Neural cell (in vitro differentiated cells): Measurements from ENCODE around the gene SDSL. TPM values are rescaled to one million over a fixed set of nuclear protein-coding genes. Genes with fewer than 3 reads are reported as not detected.

ENCODE experiments used
- H2AFZ ChIP-seq: fragments of 200-600, 300-800 bp; sonication (generic), shearing (Covaris generic); 2 replicates; pipeline ENCODE4 v1.6.0; 2014; ENCODE audit warnings: low read depth, mild to moderate bottlenecking, antibody characterized with exemption, low read length, moderate library complexity
- H3F3A ChIP-seq: fragments of 200-600 bp; shearing (Covaris generic); 2 replicates; pipeline ENCODE4 v1.6.1; 2016; ENCODE audit warnings: mild to moderate bottlenecking, moderate library complexity, mixed read lengths, antibody characterized with exemption, low read length; ENCODE audit not compliant: insufficient read depth, poor library complexity, severe bottlenecking
- H3K27ac ChIP-seq: fragments of 200-600, 300-800 bp; sonication (generic), shearing (Covaris generic); 2 replicates; pipeline ENCODE4 v1.5.1; 2014; ENCODE audit warnings: mild to moderate bottlenecking, low read length, moderate library complexity
- H3K27me3 ChIP-seq: fragments of 300-800, 200-600 bp; sonication (generic), shearing (Covaris generic); 2 replicates; pipeline ENCODE4 v1.6.0; 2014; ENCODE audit warnings: mild to moderate bottlenecking, low read depth, low read length, moderate library complexity; ENCODE audit not compliant: insufficient read depth
- H3K36me3 ChIP-seq: fragments of 300-800, 200-600 bp; sonication (generic), shearing (Covaris generic); 2 replicates; pipeline ENCODE4 v1.5.1; 2014; ENCODE audit warnings: mild to moderate bottlenecking, antibody characterized with exemption, low read length, moderate library complexity; ENCODE audit not compliant: insufficient read depth
- H3K4me2 ChIP-seq: fragments of 300-800, 200-600 bp; sonication (generic), shearing (Covaris generic); 2 replicates; pipeline ENCODE4 v1.6.0; 2014; ENCODE audit warnings: mild to moderate bottlenecking, low read length
- H3K4me3 ChIP-seq: fragments of 300-800, 200-600 bp; sonication (generic), shearing (Covaris generic); 2 replicates; pipeline ENCODE4 v1.5.1; 2014; ENCODE audit warnings: mild to moderate bottlenecking, low read length, moderate library complexity
- H3K79me2 ChIP-seq: fragments of 200-600 bp; shearing (Covaris generic); replicated peaks from 2 replicates; pipeline ENCODE4 v1.6.0; 2014; ENCODE audit warnings: mild to moderate bottlenecking, low read length, moderate library complexity; ENCODE audit not compliant: insufficient read depth
- H3K9ac ChIP-seq: fragments of 300-800, 200-600 bp; sonication (generic), shearing (Covaris generic); 2 replicates; pipeline ENCODE4 v1.6.1; 2016; ENCODE audit warnings: mild to moderate bottlenecking, low read length, mixed read lengths
- H3K9me2 ChIP-seq: fragments of 200-600 bp; shearing (Covaris generic); 2 replicates; pipeline ENCODE4 v1.6.1; 2016; ENCODE audit warnings: mild to moderate bottlenecking, low read length, mixed read lengths; ENCODE audit not compliant: insufficient read depth
- H3K9me3 ChIP-seq: fragments of 200-600, 300-800 bp; sonication (generic), shearing (Covaris generic); 2 replicates; pipeline ENCODE4 v1.6.1; 2016; ENCODE audit warnings: mild to moderate bottlenecking, mixed run types, low read length, moderate library complexity, mixed read lengths
- H4K20me1 ChIP-seq: fragments of 200-600 bp; shearing (Covaris generic); 2 replicates; pipeline ENCODE4 v1.6.1; 2016; ENCODE audit warnings: mild to moderate bottlenecking, mixed run types; ENCODE audit not compliant: insufficient read depth
- CTCF ChIP-seq: fragments of 450-650 bp; IDR thresholded peaks from 2 replicates; pipeline ENCODE4 v1.5.1; 2014; ENCODE audit warnings: antibody characterized with exemption, mild to moderate bottlenecking, moderate library complexity; ENCODE audit not compliant: poor library complexity, severe bottlenecking
- EP300 ChIP-seq: fragments of 450-650 bp; conservative IDR thresholded peaks from 2 replicates; pipeline ENCODE4 v1.6.1; 2014; ENCODE audit warnings: antibody characterized with exemption, mild to moderate bottlenecking, moderate library complexity; ENCODE audit not compliant: poor library complexity, severe bottlenecking
- EZH2 ChIP-seq: fragments of 200-600, 300-800 bp; shearing (Covaris generic), sonication (generic); IDR thresholded peaks from 2 replicates; pipeline ENCODE4 v1.6.1; 2014; ENCODE audit warnings: antibody characterized with exemption, low read length, borderline replicate concordance, mild to moderate bottlenecking; ENCODE audit not compliant: insufficient read depth, poor library complexity, severe bottlenecking
- MXI1 ChIP-seq: fragments of 450-650 bp; conservative IDR thresholded peaks from 2 replicates; pipeline ENCODE4 v1.6.1; 2014; ENCODE audit warnings: antibody characterized with exemption, mild to moderate bottlenecking; ENCODE audit not compliant: poor library complexity, severe bottlenecking
- POLR2AphosphoS5 ChIP-seq: IDR thresholded peaks from 2 replicates; pipeline ENCODE4 v1.6.1; 2012
- RAD21 ChIP-seq: fragments of 450-650 bp; conservative IDR thresholded peaks from 2 replicates; pipeline ENCODE4 v1.6.1; 2014; ENCODE audit warnings: antibody characterized with exemption, mild to moderate bottlenecking, moderate library complexity
- REST ChIP-seq: IDR thresholded peaks from 2 replicates; pipeline ENCODE4 v1.6.1; 2012; ENCODE audit warnings: borderline replicate concordance
- SMC3 ChIP-seq: fragments of 450-650 bp; conservative IDR thresholded peaks from 2 replicates; pipeline ENCODE4 v1.6.1; 2014; ENCODE audit warnings: antibody characterized with exemption, mild to moderate bottlenecking, moderate library complexity; ENCODE audit not compliant: poor library complexity
- TAF1 ChIP-seq: IDR thresholded peaks from 2 replicates; pipeline ENCODE4 v1.6.1; 2012; ENCODE audit warnings: low read depth
- polyA plus RNA-seq: library from polyadenylated mRNA; depleted of rRNA; stranded (reverse); fragments of >200 nt; gene quantifications from 2 replicates; pipeline ENCODE4 v1.2.3, GENCODE V29; 2014

SDSL gene
- polyA plus RNA-seq, 1 donor from 2014 or later: 2.7 TPM

GRCh38 chr12:113462998-113463745 is 41.0 kb downstream of the SDSL start:
- Histone ChIP-seq H3K36me3 (no peaks in the 10 kb centered on the region), H3K4me3 (no peak overlapping the region), H3K9me2 (no peaks in the 10 kb centered on the region), H3K27ac (no peak overlapping the region), H2AFZ (no peak overlapping the region), H3K4me2 (no peak overlapping the region), H3K9me3 (peaks cover 23% of the 10 kb centered on the region), H3F3A (no peaks in the 10 kb centered on the region), H3K9ac (no peak overlapping the region), H4K20me1 (no peaks in the 10 kb centered on the region), H3K27me3 (peaks cover 47% of the 10 kb centered on the region), H3K79me2 (no peaks in the 10 kb centered on the region)
- TF ChIP-seq EZH2 (no peak), MXI1 (no peak), CTCF (no peak), RAD21 (no peak), REST (no peak), POLR2AphosphoS5 (no peak), TAF1 (no peak), SMC3 (no peak), EP300 (no peak)

GRCh38 chr12:113463746-113464451 is 41.7 kb downstream of the SDSL start:
- no peaks in the 10 kb centered on the region for H4K20me1 ChIP-seq
- no peak overlapping the region for H3K4me3 ChIP-seq
- H3F3A ChIP-seq: no peaks in the 10 kb centered on the region
- H3K9me2 ChIP-seq: no peaks in the 10 kb centered on the region
- no peaks in the 10 kb centered on the region for H3K36me3 ChIP-seq
- H3K79me2 ChIP-seq: no peaks in the 10 kb centered on the region
- no peak overlapping the region for H3K27ac ChIP-seq
- no peak overlapping the region for H3K4me2 ChIP-seq
- TF ChIP-seq TAF1: no peak
- no peak for TF ChIP-seq SMC3
- TF ChIP-seq EP300: no peak
- no peak for TF ChIP-seq CTCF
- no peak for TF ChIP-seq RAD21
- TF ChIP-seq EZH2: no peak
- H3K9me3 ChIP-seq: peaks cover 26% of the 10 kb centered on the region
- H3K27me3 ChIP-seq: peaks cover 54% of the 10 kb centered on the region
- H2AFZ ChIP-seq: no peak overlapping the region
- H3K9ac ChIP-seq: no peak overlapping the region
